ENCODE results near the gene IMMP2L. TPM values are rescaled to one million over a fixed set of nuclear protein-coding genes. Genes with fewer than 3 reads are reported as not detected.

The IMMP2L gene
- total RNA-seq, 2 donors from 2014 or later = 13.1 to 22.7 TPM

- H3K27me3 ChIP-seq (replicated peaks; ENCODE audit: insufficient read depth) = no peaks in the 10 kb centered on the region
- no peak for TF ChIP-seq CTCF (IDR thresholded peaks at IDR 0.05)
- H3K36me3 ChIP-seq = no peaks in the 10 kb centered on the region
- H3K27ac ChIP-seq = no peak overlapping the region
- H3K4me3 ChIP-seq = no peak overlapping the region
- ATAC-seq (ENCODE audit: insufficient number of reproducible peaks, low FRiP score, low read depth) (no peak), DNase-seq (ENCODE audit: low spot score) (no peak)
- no peaks in the 10 kb centered on the region for H3K4me1 ChIP-seq (ENCODE audit: control insufficient read depth in 1 of 2, low read depth in 2 of 2)
- no peaks in the 10 kb centered on the region for H3K9me3 ChIP-seq
Measured at GRCh38 chr7:110854651-110855050, 707.6 kb downstream of the IMMP2L start.

- Histone ChIP-seq H3K27me3 (replicated peaks; ENCODE audit: insufficient read depth) (no peaks in the 10 kb centered on the region), H3K27ac (no peak overlapping the region), H3K4me3 (no peak overlapping the region), H3K9me3 (no peaks in the 10 kb centered on the region), H3K36me3 (no peaks in the 10 kb centered on the region), H3K4me1 (ENCODE audit: control insufficient read depth in 1 of 2, low read depth in 2 of 2) (no peaks in the 10 kb centered on the region)
- DNase-seq (ENCODE audit: low spot score) = no peak
- no peak for TF ChIP-seq CTCF (IDR thresholded peaks at IDR 0.05)
- ATAC-seq (ENCODE audit: insufficient number of reproducible peaks, low FRiP score, low read depth) = no peak
Measured at GRCh38 chr7:110854166-110854565, 708.1 kb downstream of the IMMP2L start.

GRCh38 chr7:110853263-110853662, 709.0 kb downstream of the IMMP2L start:
- Histone ChIP-seq H3K4me1 (ENCODE audit: control insufficient read depth in 1 of 2, low read depth in 2 of 2) (no peaks in the 10 kb centered on the region), H3K27ac (no peak overlapping the region), H3K9me3 (no peaks in the 10 kb centered on the region), H3K4me3 (no peak overlapping the region), H3K36me3 (no peaks in the 10 kb centered on the region), H3K27me3 (replicated peaks; ENCODE audit: insufficient read depth) (no peaks in the 10 kb centered on the region)
- no peak for ATAC-seq (ENCODE audit: insufficient number of reproducible peaks, low FRiP score, low read depth)
- no peak for TF ChIP-seq CTCF (IDR thresholded peaks at IDR 0.05)
- no peak for DNase-seq (ENCODE audit: low spot score)

- no peak overlapping the region for H3K27ac ChIP-seq
- no peaks in the 10 kb centered on the region for H3K27me3 ChIP-seq (replicated peaks; ENCODE audit: insufficient read depth)
- no peaks in the 10 kb centered on the region for H3K4me1 ChIP-seq (ENCODE audit: control insufficient read depth in 1 of 2, low read depth in 2 of 2)
- ATAC-seq (ENCODE audit: insufficient number of reproducible peaks, low FRiP score, low read depth) (no peak), DNase-seq (ENCODE audit: low spot score) (no peak)
- H3K36me3 ChIP-seq = no peaks in the 10 kb centered on the region
- TF ChIP-seq CTCF (IDR thresholded peaks at IDR 0.05) = no peak
- H3K9me3 ChIP-seq = no peaks in the 10 kb centered on the region
- no peak overlapping the region for H3K4me3 ChIP-seq
Measured at GRCh38 chr7:110852156-110852940, 709.9 kb downstream of the IMMP2L start.

- Histone ChIP-seq H3K27me3 (replicated peaks; ENCODE audit: insufficient read depth) (no peaks in the 10 kb centered on the region), H3K4me1 (ENCODE audit: control insufficient read depth in 1 of 2, low read depth in 2 of 2) (no peaks in the 10 kb centered on the region), H3K36me3 (no peaks in the 10 kb centered on the region), H3K27ac (no peak overlapping the region), H3K9me3 (no peaks in the 10 kb centered on the region), H3K4me3 (no peak overlapping the region)
- TF ChIP-seq CTCF (IDR thresholded peaks at IDR 0.05) = no peak
- ATAC-seq (ENCODE audit: insufficient number of reproducible peaks, low FRiP score, low read depth) (no peak), DNase-seq (ENCODE audit: low spot score) (no peak)
Measured at GRCh38 chr7:110850224-110850623, 712.1 kb downstream of the IMMP2L start.

Measured in thoracic aorta (tissue), 2 donors.